HG02610 (cell line): ENCODE data around the gene ERN1.
A peak's percentile ranks its signal among the peaks of the same experiment; 100 is the strongest.

Experiments
- ATAC-seq: cut with Tn5 transposase; IDR thresholded peaks from one replicate; pipeline ENCODE4 v1.9.1; 2021; ENCODE audit warnings: mild to moderate bottlenecking, moderate library complexity; ENCODE audit not compliant: unreplicated experiment

Gene ERN1

DNA sequence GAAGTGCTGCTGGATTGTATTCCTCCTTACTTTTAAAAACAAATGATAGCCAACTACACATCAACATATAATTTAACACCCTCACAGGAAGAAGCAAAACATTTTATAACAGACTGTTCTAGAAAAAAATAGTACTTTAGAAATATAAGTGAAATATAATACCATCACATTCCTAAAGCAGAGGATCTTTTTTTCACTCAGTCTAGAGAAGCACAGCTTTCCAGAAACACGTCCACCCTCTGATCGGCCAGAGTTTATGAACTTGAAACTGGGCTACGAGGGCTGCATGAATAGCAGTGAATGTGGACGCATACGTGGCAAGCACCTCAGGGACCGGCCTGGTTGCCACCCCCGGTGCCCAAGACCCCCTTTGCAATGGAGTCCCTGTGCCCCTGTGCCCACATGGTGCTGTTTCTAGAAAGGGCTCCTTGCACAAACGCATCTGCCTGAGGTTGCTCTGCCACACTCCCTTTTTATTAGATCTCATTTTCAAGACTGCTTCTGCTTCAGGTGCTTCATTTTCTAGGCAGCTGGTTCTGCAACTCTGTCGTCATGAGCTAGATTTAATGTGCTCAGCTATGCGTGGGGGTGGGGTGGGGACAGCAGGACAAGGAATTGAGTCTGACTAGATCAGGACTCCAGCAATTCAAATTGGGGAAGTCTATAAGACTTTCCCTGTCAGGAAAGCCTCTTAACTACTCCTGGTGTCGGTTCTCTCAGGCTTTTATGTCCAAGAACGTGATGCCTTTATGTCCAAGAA lies 29.1 kb upstream of the ERN1 start:
- no peak for ATAC-seq

- no peak for ATAC-seq
These were observed 28.5 kb upstream of the ERN1 start for GRCh38 chr17:64158406-64158805.

- ATAC-seq = no peak
These were observed 27.8 kb upstream of the ERN1 start for GRCh38 chr17:64157669-64158180.

GRCh38 chr17:64156670-64157069 lies 26.7 kb upstream of the ERN1 start:
- no peak for ATAC-seq

- no peak for ATAC-seq
These were observed 26.0 kb upstream of the ERN1 start for GRCh38 chr17:64155751-64156544.

DNA sequence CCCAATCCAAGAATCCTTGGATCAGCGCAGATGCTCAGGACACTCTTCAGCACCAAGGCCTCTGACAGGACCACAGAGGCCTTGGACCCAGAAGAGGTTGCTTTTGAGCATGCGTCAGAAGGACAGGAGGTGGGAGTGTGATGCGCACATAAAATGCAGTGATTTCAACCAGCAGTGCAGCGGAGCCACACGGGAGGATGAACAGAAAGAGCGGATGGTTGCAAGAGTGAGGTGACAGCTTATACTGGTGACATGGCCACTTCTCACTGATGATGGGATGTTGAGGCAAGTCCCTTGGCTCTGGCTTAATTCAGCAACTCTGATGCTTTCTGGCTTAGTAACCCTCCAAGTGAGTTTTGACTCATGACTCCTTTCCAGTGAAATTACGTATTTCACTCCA lies 25.2 kb upstream of the ERN1 start:
- ATAC-seq = no peak

DNA sequence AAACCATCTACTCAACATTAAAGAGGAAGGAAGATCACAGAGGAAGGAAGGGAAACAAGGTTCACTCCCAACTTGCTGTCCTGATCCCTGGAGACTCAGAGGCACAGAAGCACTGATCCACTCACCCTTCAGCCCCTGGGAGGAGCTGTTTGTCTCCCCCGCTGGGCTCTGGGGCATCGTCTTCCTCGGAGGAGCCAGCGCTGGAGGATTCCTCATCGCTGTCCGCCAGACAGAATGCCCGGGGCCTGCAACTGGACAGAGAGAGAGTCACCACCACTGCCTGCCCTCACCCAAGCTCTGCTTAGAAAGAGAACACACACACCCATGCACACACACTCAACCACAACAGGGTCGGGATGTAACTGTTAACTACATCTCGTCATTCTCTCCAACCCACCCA lies 24.8 kb upstream of the ERN1 start:
- no peak for ATAC-seq

DNA sequence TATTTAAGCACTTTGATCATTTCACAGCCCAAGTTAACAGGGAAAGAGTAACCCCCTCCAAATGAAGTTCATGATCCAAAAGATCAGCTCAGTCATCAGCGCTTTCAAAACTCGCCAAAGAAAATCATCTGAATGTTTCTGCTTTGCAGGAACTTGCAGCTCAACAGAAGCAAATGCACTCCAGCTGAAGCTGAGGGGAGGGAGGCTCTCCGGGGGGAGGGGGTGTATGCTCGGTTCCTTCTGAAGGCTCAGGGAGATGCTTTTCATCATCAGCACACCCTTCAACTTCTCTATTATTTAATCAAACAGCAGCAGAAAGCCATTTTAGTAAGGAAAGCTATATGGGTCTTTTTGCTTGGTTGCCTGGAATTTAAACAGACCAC lies 24.4 kb upstream of the ERN1 start:
- ATAC-seq = no peak

DNA sequence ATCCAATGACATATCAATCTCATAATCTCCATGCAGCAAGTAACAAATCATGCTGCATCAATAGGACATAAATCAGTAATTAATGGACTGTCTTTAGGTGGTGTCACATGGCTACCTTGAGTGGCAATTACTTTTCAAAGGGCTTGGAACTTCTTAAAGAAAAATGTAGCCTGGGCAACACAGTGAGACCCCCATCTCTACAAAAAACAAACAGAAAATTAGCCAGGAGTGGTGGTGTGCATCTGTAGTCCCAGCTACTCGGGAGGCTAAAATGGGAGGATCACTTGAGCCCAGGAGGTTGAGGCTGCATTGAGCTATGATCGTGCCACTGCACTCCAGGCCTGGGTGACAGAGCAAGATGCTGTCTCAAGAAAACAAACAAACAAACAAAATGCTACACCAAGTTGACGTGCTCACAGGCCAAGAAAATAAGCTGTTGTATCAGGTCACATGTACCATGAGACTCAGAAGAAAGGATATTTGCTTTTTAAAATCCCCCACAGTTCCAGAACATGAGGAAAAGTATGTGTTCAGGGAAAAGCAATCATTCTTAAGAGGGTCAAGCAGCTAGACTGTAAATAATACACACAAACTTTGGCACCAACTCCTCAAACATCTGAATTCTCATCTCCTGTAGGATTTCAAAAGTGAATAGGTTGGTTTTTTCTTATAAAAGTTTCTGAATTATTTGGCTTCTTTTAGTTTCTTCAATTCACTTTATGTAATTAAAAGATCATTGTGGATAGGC lies 23.8 kb upstream of the ERN1 start:
- ATAC-seq = no peak

GRCh38 chr17:64152428-64153125 lies 22.6 kb upstream of the ERN1 start:
- ATAC-seq = no peak

- ATAC-seq = no peak
These were observed 21.0 kb upstream of the ERN1 start for GRCh38 chr17:64151016-64151368.

- ATAC-seq = no peak
These were observed 20.5 kb upstream of the ERN1 start for GRCh38 chr17:64150237-64151015.

- ATAC-seq = no peak
These were observed 19.3 kb upstream of the ERN1 start for GRCh38 chr17:64149196-64149595.

DNA sequence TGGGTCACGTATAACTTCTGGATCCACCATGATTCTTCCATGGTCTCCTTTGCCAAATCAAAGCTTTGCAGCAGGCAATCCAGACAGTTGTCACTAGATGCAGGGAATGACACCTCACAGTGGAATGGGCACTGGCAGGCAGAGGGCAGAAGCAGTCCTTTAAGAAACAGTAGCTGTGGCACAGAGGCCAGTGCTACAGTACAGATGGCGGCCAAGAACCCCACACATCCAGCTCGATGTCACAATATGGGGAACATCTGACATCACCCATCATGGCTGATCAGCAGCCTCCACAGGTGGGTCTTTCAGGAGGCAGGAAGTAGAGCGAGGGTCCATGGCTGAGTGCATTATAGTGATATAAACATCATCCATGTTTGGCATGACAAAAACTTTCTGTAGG lies 18.8 kb upstream of the ERN1 start:
- no peak for ATAC-seq

GRCh38 chr17:64148017-64148631 lies 18.2 kb upstream of the ERN1 start:
- no peak for ATAC-seq

DNA sequence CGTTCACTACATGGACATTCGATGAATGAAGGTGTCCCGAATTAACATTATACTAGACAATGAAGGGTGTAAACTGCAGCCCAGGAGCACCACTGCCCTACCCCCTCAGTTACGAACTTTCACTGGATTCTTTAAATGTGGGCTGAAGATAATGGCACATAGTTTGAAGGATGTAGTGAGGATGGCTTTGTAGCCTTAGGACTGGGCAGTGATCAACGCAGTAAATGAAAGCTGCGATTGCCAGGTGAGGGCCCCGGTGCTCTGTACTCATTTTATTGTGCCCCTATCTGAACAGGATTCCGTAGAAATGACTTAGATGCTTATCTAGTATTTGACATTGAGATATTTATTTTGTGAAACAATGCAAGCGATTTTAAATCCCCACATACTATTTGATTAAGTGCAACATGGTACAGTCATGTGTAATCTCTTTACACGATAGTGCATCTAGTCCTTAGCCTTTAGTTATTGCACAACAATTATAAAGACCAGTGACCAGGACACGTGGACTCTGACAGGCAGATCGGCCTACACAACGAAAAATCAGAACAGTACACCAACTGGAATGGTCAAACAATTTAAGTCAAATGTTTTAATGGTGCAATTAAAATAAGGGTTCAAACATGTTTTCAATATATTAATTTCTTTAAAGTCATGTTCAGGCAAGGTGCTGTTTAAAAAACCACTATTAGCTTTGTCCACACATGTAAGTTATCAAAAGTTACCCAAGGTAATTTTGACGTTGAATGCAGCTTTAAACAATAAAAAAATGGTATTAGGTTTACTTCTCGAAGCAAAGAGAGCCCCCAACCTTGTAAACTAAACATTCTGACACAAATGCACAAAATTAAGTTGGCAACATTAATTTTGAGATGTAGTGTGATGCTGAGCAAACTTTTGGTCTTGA lies 17.4 kb upstream of the ERN1 start:
- ATAC-seq = no peak

- no peak for ATAC-seq
These were observed 16.6 kb upstream of the ERN1 start for GRCh38 chr17:64146418-64147109.

DNA sequence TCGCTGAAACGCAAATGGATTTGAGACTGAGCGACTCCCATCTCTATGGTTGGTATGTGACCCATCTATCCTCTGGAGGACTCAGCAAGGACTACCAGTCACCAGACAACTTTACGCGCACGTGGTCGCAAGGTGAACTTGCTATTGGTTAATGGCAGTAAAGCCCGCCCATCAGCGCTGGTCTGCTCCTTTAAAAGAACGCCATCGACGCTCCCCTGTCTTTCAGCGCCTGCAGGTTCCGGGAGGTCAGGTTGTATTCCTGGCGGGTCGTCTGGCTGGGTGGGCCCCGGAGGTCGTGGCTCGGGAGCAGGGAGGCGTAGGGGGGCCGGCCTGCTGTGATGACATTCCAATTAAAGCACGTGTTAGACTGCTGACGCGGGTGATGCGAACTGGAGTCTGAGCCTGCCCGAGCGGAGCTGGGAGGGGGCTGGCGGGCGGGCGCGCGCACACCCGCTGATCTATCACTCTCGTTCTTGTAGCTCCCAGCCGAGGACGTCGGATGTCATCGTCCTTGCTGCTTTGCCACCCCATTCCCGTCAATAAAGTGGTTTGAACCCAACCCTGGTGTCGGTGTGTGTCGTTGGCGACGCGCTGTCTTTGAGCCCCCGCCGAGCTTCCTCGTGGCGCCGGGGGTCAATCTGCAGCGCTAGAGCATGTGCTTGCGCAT lies 15.9 kb upstream of the ERN1 start:
- ATAC-seq = peak; percentile 95
